Thyroid gland (tissue), 4 donors: Measurements from ENCODE around the gene STRN3. TPM values are rescaled to one million over a fixed set of nuclear protein-coding genes. Genes with fewer than 3 reads are reported as not detected.
"Not testable (repeated sequence)": the region's sequence is repeated elsewhere in the genome, so short reads cannot be mapped to it uniquely, and the experiment has no call there.

ENCODE experiments used
- DNase-seq, 2 donors: peaks; one replicate each; pipeline ENCODE4 v3.0.0-alpha.2; 2019
- H3K27ac ChIP-seq, 3 donors: fragments of 200-600 bp; sonication (generic); 1 replicate in 2 of 3; 2 replicates in 1 of 3; pipeline ENCODE4 v1.5.1; 2016 to 2019; ENCODE audit warnings: mild to moderate bottlenecking in 1 of 3, moderate library complexity in 1 of 3
- H3K27me3 ChIP-seq: fragments of 200-600 bp; sonication (generic); one replicate; pipeline ENCODE4 v1.5.1; 2019
- H3K36me3 ChIP-seq, 2 donors: fragments of 200-600 bp; sonication (generic); one replicate each; pipeline ENCODE4 v1.5.1; 2016 to 2019
- H3K4me1 ChIP-seq, 2 donors: fragments of 200-600 bp; sonication (generic); one replicate each; pipeline ENCODE4 v1.5.1; 2017 to 2019
- H3K4me3 ChIP-seq, 3 donors: fragments of 200-600 bp; sonication (generic); replicated peaks in 1 of 3; 1 replicate in 2 of 3; 2 replicates in 1 of 3; pipeline ENCODE4 v1.5.1; 2016; ENCODE audit warnings: mild to moderate bottlenecking in 1 of 3
- H3K9me3 ChIP-seq: fragments of 200-600 bp; sonication (generic); one replicate; pipeline ENCODE4 v1.5.1; 2017
- CTCF ChIP-seq, 6 experiments: fragments of 200-600 bp in 3 of 6; fragments of 450-650 bp in 3 of 6; sonication (generic) in 3 of 6; IDR thresholded peaks; one replicate each; pipeline ENCODE4 v1.5.1; 2016 to 2019; ENCODE audit warnings: antibody characterized with exemption in 6 of 6, mild to moderate bottlenecking in 2 of 6, inconsistent platforms in 1 of 6, moderate library complexity in 1 of 6
- POLR2A ChIP-seq, 2 donors: fragments of 450-650 bp; IDR thresholded peaks; one replicate each; pipeline ENCODE4 v1.6.1; 2017; ENCODE audit warnings: antibody characterized with exemption in 2 of 2, mild to moderate bottlenecking in 2 of 2, moderate library complexity in 1 of 2
- WGBS, 2 donors: methylation state at CpG; one replicate each; pipeline ENCODE4 v1.1.5; 2017; 5-methylcytosine and 5-hydroxymethylcytosine counted together
- intact Hi-C: fragments of 100-400 bp; cut with DNase I; formaldehyde crosslinking; loops from one replicate; pipeline ENCODE4 v1.15.1; 2023
- total RNA-seq, 4 donors: library from RNA; depleted of rRNA; stranded (reverse); fragments of >200 nt; gene quantifications; one replicate each; pipeline ENCODE4 v1.2.3, GENCODE V29; 2016

The STRN3 gene
- total RNA-seq, 4 donors from 2014 or later = 46.3 to 77.5 (median 53.6) TPM

DNA sequence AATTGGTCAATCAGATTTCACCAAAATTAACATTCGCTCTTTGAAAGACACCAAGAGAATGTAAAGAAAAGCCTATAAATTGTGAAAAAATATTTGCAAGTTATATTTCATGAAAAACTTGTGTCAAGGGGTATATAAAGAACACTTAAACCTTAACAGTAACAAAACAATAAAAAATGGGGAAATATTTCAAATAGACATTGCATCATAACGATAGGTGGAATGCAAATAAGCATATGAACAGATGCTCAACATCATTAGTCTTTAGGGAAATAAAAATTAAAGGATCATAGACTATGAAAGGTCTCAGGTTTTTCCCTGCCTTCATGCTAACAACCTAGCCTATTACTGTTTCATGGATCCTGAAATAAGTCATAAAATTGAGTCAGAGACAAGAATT, 87.6 kb downstream of the STRN3 start:
- no peaks in the 10 kb centered on the region for H3K27me3 ChIP-seq
- H3K27ac ChIP-seq = no peak overlapping the region
- H3K9me3 ChIP-seq = no peaks in the 10 kb centered on the region
- WGBS, 2 donors = 92 to 97% methylated on average over 2 of the region's 2 CpGs
- H3K4me3 ChIP-seq = no peak overlapping the region
- TF ChIP-seq CTCF (IDR thresholded peaks at IDR 0.05) (no peak), POLR2A (IDR thresholded peaks at IDR 0.05) (no peak)
- DNase-seq = no peak
- H3K4me1 ChIP-seq = no peaks in the 10 kb centered on the region
- peaks cover 6 to 8% of the 10 kb centered on the region in 2 donors for H3K36me3 ChIP-seq
- intact Hi-C loops = no loop called here

DNA sequence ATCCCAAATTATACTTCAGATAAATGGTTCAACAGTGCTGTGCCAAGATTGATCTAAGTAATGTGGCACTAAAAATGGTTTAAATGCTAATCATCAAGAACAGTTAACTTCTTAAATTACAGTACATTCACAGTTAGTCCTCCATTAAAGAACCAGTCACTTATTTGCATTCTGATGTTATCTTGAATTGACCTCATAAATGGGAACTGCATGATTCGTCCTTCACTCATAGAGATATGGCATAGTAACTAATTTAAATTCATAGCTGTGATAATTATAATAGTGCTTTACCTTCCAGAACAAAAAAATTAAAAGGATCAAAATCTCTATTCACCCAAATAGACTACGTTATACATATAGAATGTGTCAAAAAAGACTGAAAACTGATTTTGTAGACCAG, 90.7 kb downstream of the STRN3 start:
- TF ChIP-seq CTCF (IDR thresholded peaks at IDR 0.05) = no peak
- TF ChIP-seq POLR2A (IDR thresholded peaks at IDR 0.05) = no peak
- no peak for DNase-seq
- H3K4me1 ChIP-seq = no peaks in the 10 kb centered on the region
- intact Hi-C loops = no loop called here
- no peak overlapping the region for H3K4me3 ChIP-seq
- H3K27me3 ChIP-seq = no peaks in the 10 kb centered on the region
- WGBS, 2 donors = 95% methylated on average over 2 of the region's 2 CpGs
- H3K36me3 ChIP-seq = peaks cover 6 to 8% of the 10 kb centered on the region in 2 donors
- H3K27ac ChIP-seq = no peak overlapping the region
- no peaks in the 10 kb centered on the region for H3K9me3 ChIP-seq

DNA sequence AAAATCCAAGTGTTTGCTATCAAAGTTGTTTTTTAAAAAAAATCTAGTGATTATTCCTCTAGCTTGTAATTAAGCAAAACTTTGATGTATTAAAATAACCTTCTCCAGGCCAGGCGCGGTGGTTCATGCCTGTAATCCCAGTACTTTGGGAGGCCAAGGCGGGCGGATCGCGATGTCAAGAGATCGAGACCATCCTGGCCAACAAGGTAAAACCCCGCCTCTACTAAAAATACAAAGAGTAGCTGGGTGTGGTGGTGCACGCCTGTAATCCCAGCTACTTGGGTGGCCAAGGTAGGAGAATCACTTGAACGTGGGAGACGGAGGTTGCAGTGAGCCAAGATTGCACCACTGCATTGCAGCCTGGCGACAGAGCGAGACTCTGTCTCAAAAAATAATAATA, 92.2 kb downstream of the STRN3 start:
- H3K9me3 ChIP-seq, H3K4me1 ChIP-seq, H3K27me3 ChIP-seq, intact Hi-C loops, H3K36me3 ChIP-seq, H3K4me3 ChIP-seq, DNase-seq, H3K27ac ChIP-seq: not testable (repeated sequence)
- 98 to 99% methylated on average over 13 of the region's 13 CpGs for WGBS, 2 donors

- no peak for DNase-seq
- Histone ChIP-seq H3K27ac (no peak overlapping the region), H3K36me3 (no peaks in the 10 kb centered on the region), H3K27me3 (no peaks in the 10 kb centered on the region), H3K9me3 (no peaks in the 10 kb centered on the region), H3K4me1 (no peaks in the 10 kb centered on the region), H3K4me3 (no peak overlapping the region)
- no peak for TF ChIP-seq CTCF (IDR thresholded peaks at IDR 0.05)
- no peak for TF ChIP-seq POLR2A (IDR thresholded peaks at IDR 0.05)
- intact Hi-C loops = no loop called here
Measured at GRCh38 chr14:30928462-30928861, 97.7 kb downstream of the STRN3 start.

DNA sequence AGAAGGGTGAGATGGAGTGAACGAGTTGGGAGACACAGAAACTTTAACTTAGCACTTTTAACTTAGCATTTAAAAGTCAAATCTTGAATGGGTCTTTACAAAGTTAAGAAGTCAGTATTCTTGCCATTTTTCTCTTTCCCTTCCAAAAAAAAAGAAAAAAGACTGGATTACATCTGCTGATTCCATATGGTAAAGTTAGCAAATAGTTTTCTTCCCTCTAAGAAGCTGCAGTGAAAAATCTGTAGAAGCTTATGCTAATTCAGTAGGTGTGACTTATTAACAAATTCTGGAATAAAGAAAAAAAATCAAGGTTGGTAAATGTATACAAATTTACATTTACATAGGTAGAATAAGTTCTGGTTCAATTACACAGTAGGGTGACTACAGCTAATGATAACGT, 100.9 kb downstream of the STRN3 start:
- Histone ChIP-seq H3K27me3 (no peaks in the 10 kb centered on the region), H3K27ac (no peak overlapping the region), H3K36me3 (no peaks in the 10 kb centered on the region), H3K9me3 (no peaks in the 10 kb centered on the region), H3K4me1 (no peaks in the 10 kb centered on the region), H3K4me3 (no peak overlapping the region)
- WGBS, 2 donors = 91 to 94% methylated on average over 2 of the region's 2 CpGs
- TF ChIP-seq CTCF (IDR thresholded peaks at IDR 0.05) = no peak
- no peak for TF ChIP-seq POLR2A (IDR thresholded peaks at IDR 0.05)
- intact Hi-C loops = no loop called here
- DNase-seq = no peak

- Histone ChIP-seq H3K4me1 (no peaks in the 10 kb centered on the region), H3K36me3 (no peaks in the 10 kb centered on the region), H3K4me3 (no peak overlapping the region), H3K9me3 (no peaks in the 10 kb centered on the region), H3K27me3 (no peaks in the 10 kb centered on the region), H3K27ac (no peak overlapping the region)
- intact Hi-C loops = no loop called here
- 92 to 97% methylated on average over 2 of the region's 2 CpGs for WGBS, 2 donors
- TF ChIP-seq POLR2A (IDR thresholded peaks at IDR 0.05) = no peak
- no peak for TF ChIP-seq CTCF (IDR thresholded peaks at IDR 0.05)
- no peak for DNase-seq
Measured at GRCh38 chr14:30921788-30922187, 104.4 kb downstream of the STRN3 start.
